OCI-LY3 (cell line): Measurements from ENCODE around the gene ZNF598.

Source experiments
- CTCF ChIP-seq: fragments of 200-600, 300-600 bp; sonication (generic); IDR thresholded peaks from 2 replicates; pipeline ENCODE4 v1.5.1; 2014; ENCODE audit warnings: antibody characterized with exemption, low read length, low read depth
- EZH2phosphoT487 ChIP-seq: fragments of 200-600 bp; shearing (Covaris generic); IDR thresholded peaks from 2 replicates; pipeline ENCODE4 v1.6.1; 2018; ENCODE audit warnings: antibody characterized with exemption, mixed run types, low read depth

- TF ChIP-seq CTCF = no peak
- no peak for TF ChIP-seq EZH2phosphoT487
These were observed 32.4 kb downstream of the ZNF598 start for GRCh38 chr16:1976951-1977874.
